ENCODE results near the gene TGFBRAP1. TPM values are rescaled to one million over a fixed set of nuclear protein-coding genes. Genes with fewer than 3 reads are reported as not detected.

Gene TGFBRAP1
- total RNA-seq, 4 donors from 2014 or later: 28.3 to 31.5 (median 29.7) TPM

GRCh38 chr2:105364436-105365139 lies 35.1 kb upstream of the TGFBRAP1 start:
- Histone ChIP-seq H3K27ac (no peak overlapping the region), H3K27me3 (no peaks in the 10 kb centered on the region), H3K4me1 (peaks cover 0 to 20% (median 0%) of the 10 kb centered on the region in 3 donors), H3K4me3 (no peak overlapping the region), H3K9me3 (no peaks in the 10 kb centered on the region), H3K36me3 (peaks cover 0 to 93% of the 10 kb centered on the region in 2 donors)
- ATAC-seq: no peak
- TF ChIP-seq EP300 (IDR thresholded peaks at IDR 0.05): no peak
- 47 to 71% methylated on average over 5 of the region's 5 CpGs for WGBS, 2 donors (ENCODE audit: low coverage in 1 of 2)

GRCh38 chr2:105362862-105363591 lies 33.5 kb upstream of the TGFBRAP1 start:
- Histone ChIP-seq H3K4me1 (peaks cover 0 to 20% (median 0%) of the 10 kb centered on the region in 3 donors), H3K27ac (no peak overlapping the region), H3K36me3 (peaks cover 0 to 93% of the 10 kb centered on the region in 2 donors), H3K4me3 (no peak overlapping the region), H3K27me3 (no peaks in the 10 kb centered on the region), H3K9me3 (no peaks in the 10 kb centered on the region)
- 46 to 94% methylated on average over 6 to 10 of the region's 15 CpGs for WGBS, 2 donors (ENCODE audit: low coverage in 1 of 2)
- no peak for TF ChIP-seq POLR2A (IDR thresholded peaks at IDR 0.05)
- no peak for TF ChIP-seq POLR2AphosphoS5 (IDR thresholded peaks at IDR 0.05)
- no peak for TF ChIP-seq EP300 (IDR thresholded peaks at IDR 0.05)
- TF ChIP-seq CTCF (IDR thresholded peaks at IDR 0.05): no peak
- ATAC-seq: no peak

- no peaks in the 10 kb centered on the region for H3K27me3 ChIP-seq
- H3K27ac ChIP-seq: no peak overlapping the region
- TF ChIP-seq CTCF (IDR thresholded peaks at IDR 0.05) (no peak), EP300 (IDR thresholded peaks at IDR 0.05) (no peak), POLR2A (IDR thresholded peaks at IDR 0.05) (no peak), POLR2AphosphoS5 (IDR thresholded peaks at IDR 0.05) (no peak)
- H3K4me3 ChIP-seq: no peak overlapping the region
- no peak for ATAC-seq
- H3K36me3 ChIP-seq: peaks cover 0 to 93% of the 10 kb centered on the region in 2 donors
- peaks cover 0 to 20% (median 0%) of the 10 kb centered on the region in 3 donors for H3K4me1 ChIP-seq
- H3K9me3 ChIP-seq: peaks cover 0 to 16% (median 0%) of the 10 kb centered on the region in 3 donors
- 56 to 68% methylated on average over 11 of the region's 11 CpGs for WGBS, 2 donors (ENCODE audit: low coverage in 1 of 2)
Measured at GRCh38 chr2:105361102-105361889, 31.8 kb upstream of the TGFBRAP1 start.

- Histone ChIP-seq H3K27me3 (no peaks in the 10 kb centered on the region), H3K4me3 (no peak overlapping the region), H3K9me3 (peaks cover 0 to 19% (median 0%) of the 10 kb centered on the region in 3 donors), H3K36me3 (peaks cover 0 to 90% of the 10 kb centered on the region in 2 donors), H3K4me1 (peaks cover 0 to 20% (median 0%) of the 10 kb centered on the region in 3 donors), H3K27ac (peak overlapping the region in 1 of 4 donors; percentile 49)
- no peak for ATAC-seq
- TF ChIP-seq POLR2A (IDR thresholded peaks at IDR 0.05) (no peak), POLR2AphosphoS5 (IDR thresholded peaks at IDR 0.05) (no peak), EP300 (IDR thresholded peaks at IDR 0.05) (no peak), CTCF (IDR thresholded peaks at IDR 0.05) (no peak)
- WGBS, 2 donors (ENCODE audit: low coverage in 1 of 2): 34 to 37% methylated on average over 5 to 6 of the region's 6 CpGs
Measured at GRCh38 chr2:105358593-105358992, 29.1 kb upstream of the TGFBRAP1 start.

GRCh38 chr2:105357122-105357521 lies 27.6 kb upstream of the TGFBRAP1 start:
- TF ChIP-seq POLR2AphosphoS5 (IDR thresholded peaks at IDR 0.05) (no peak), POLR2A (IDR thresholded peaks at IDR 0.05) (no peak), EP300 (IDR thresholded peaks at IDR 0.05) (no peak), CTCF (IDR thresholded peaks at IDR 0.05) (no peak)
- Histone ChIP-seq H3K27me3 (no peaks in the 10 kb centered on the region), H3K4me1 (peaks cover 0 to 20% (median 0%) of the 10 kb centered on the region in 3 donors), H3K4me3 (no peak overlapping the region), H3K27ac (no peak overlapping the region), H3K36me3 (peaks cover 0 to 85% of the 10 kb centered on the region in 2 donors), H3K9me3 (peaks cover 0 to 19% (median 0%) of the 10 kb centered on the region in 3 donors)
- ATAC-seq: no peak
- 100% methylated on average over 1 of the region's 1 CpG for WGBS, 2 donors (ENCODE audit: low coverage in 1 of 2)

Data from gastroesophageal sphincter (tissue), 4 donors.